A549 (cell line): Measurements from ENCODE around the gene ANKRD6.

ENCODE experiments used
- CHD2 ChIP-seq: fragments of 150-350 bp; IDR thresholded peaks from 2 replicates; pipeline ENCODE4 v1.6.1; 2014; ENCODE audit warnings: low read length; ENCODE audit not compliant: partially characterized antibody
- CTCF ChIP-seq: fragments of >200 bp; sonication (Bioruptor Twin); formaldehyde crosslinking; IDR thresholded peaks from 3 replicates; pipeline ENCODE4 v1.5.1; 2016
- EP300 ChIP-seq, 2 experiments: fragments of >200 bp; sonication (Bioruptor Twin); formaldehyde crosslinking; IDR thresholded peaks; 2 replicates in 1 of 2; 3 replicates in 1 of 2; pipeline ENCODE4 v1.6.1; 2016 to 2017
- ESRRA ChIP-seq: fragments of 150-350 bp; IDR thresholded peaks from 2 replicates; pipeline ENCODE4 v1.6.1; 2014; ENCODE audit warnings: mild to moderate bottlenecking, low read length, borderline replicate concordance
- JUNB ChIP-seq: fragments of >200 bp; sonication (Bioruptor Twin); formaldehyde crosslinking; IDR thresholded peaks from 2 replicates; pipeline ENCODE4 v1.6.1; 2016
- MAZ ChIP-seq: fragments of 150-350 bp; IDR thresholded peaks from 2 replicates; pipeline ENCODE4 v1.6.1; 2014; ENCODE audit warnings: antibody characterized with exemption, low read depth, low read length, borderline replicate concordance
- NR3C1 ChIP-seq: fragments of >200 bp; sonication (Bioruptor Twin); formaldehyde crosslinking; IDR thresholded peaks from 3 replicates; pipeline ENCODE4 v1.6.1; 2017
- PHF8 ChIP-seq: fragments of 200-600 bp; sonication (generic); IDR thresholded peaks from 2 replicates; pipeline ENCODE4 v1.6.1; 2016; ENCODE audit warnings: low read depth, mild to moderate bottlenecking, antibody characterized with exemption, moderate library complexity, borderline replicate concordance
- POLR2A ChIP-seq: IDR thresholded peaks from 2 replicates; pipeline ENCODE4 v1.6.1; 2012; ENCODE audit warnings: mild to moderate bottlenecking, low read length
- RAD21 ChIP-seq, 2 experiments: fragments of >200 bp in 1 of 2; sonication (Bioruptor Twin) in 1 of 2; formaldehyde crosslinking in 1 of 2; IDR thresholded peaks in 1 of 2; conservative IDR thresholded peaks in 1 of 2; 2 replicates in 1 of 2; 3 replicates in 1 of 2; pipeline ENCODE4 v1.6.1; 2012 to 2018; ENCODE audit warnings: inconsistent platforms in 1 of 2
- RNF2 ChIP-seq: fragments of 200-600 bp; sonication (generic); IDR thresholded peaks from 2 replicates; pipeline ENCODE4 v1.6.1; 2016; ENCODE audit warnings: low read depth, mild to moderate bottlenecking, antibody characterized with exemption, moderate library complexity, borderline replicate concordance
- SREBF2 ChIP-seq: fragments of 450-650 bp; IDR thresholded peaks from 2 replicates; pipeline ENCODE4 v1.6.1; 2014; ENCODE audit warnings: mild to moderate bottlenecking, moderate library complexity
- TF ChIP-seq, protein P1 (sequence below): fragments of 450-650 bp; IDR thresholded peaks from 2 replicates; pipeline ENCODE4 v1.6.1; 2014; ENCODE audit warnings: antibody characterized with exemption

DNA sequence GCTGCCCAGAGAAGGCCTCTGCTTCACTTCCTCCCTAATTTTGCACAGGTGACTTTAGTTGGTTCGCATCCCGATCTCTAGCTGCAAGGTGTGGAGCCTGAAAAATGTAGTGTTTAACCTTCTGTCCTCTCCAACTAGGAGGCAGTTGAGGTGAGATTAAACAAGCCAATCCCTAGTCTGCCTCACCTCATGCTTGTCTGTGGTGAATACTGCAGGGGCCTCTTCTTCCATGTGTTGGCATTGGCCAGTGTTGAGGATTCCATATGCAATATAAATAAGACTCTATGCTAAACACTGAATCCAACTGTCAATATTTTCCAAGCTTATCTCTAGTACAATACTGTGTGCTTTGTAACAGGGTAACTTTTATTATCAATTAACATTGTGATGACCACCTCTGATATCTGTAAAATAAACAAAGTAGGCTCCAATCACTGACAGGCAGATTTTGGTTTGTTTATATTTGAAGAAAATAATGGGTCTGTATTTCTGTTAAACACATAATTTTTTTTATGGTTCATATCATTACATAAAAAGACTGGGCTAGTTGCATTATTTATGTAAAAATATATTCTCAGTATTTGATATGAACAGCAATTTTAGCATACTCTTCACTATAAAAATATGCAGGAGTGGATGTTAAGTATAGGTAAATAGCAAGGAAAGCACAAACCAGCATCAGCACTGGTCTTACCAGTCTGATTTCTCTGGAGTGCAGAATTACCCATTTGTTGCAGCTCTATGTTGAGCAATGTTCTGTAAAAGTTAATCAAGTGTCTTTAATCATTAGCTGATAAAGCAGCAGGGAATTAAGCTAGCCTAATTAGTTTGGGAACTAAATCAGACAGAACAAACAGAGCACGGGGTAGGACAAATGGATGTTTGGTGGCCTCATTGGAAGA lies 74.0 kb downstream of the ANKRD6 start:
- TF ChIP-seq POLR2A (no peak), JUNB (no peak), MAZ (no peak), CTCF (no peak), EP300 (IDR thresholded peaks at IDR 0.05) (no peak), SREBF2 (no peak), CHD2 (no peak), PHF8 (no peak), RNF2 (no peak), NR3C1 (no peak), ESRRA (no peak), RAD21 (conservative IDR thresholded peaks at IDR 0.05 in 1 of 2, IDR thresholded peaks at IDR 0.05 in 1 of 2) (no peak)
- TF ChIP-seq, protein P1, sequence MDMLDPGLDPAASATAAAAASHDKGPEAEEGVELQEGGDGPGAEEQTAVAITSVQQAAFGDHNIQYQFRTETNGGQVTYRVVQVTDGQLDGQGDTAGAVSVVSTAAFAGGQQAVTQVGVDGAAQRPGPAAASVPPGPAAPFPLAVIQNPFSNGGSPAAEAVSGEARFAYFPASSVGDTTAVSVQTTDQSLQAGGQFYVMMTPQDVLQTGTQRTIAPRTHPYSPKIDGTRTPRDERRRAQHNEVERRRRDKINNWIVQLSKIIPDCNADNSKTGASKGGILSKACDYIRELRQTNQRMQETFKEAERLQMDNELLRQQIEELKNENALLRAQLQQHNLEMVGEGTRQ = no peak
